NCI-H2196 treated with DMSO at 0.1 percent for 48 hours (cell line): ENCODE results near the gene UQCC2.

Source experiments
- DNase-seq: peaks from one replicate; lab custom pipeline; 2025; ENCODE audit not compliant: unreplicated experiment; lab: John Stamatoyannopoulos, UW

The UQCC2 gene

GRCh38 chr6:33711140-33712129 is at the start of gene UQCC2:
Gene UQCC2, minus strand, starts transcription at chr6:33711700. Its CDS starts 14 bp downstream, at chr6:33711686.
- peak; percentile 91 for DNase-seq

- DNase-seq: no peak
Observed at GRCh38 chr6:33759887-33760629, 48.6 kb upstream of the UQCC2 start.

GRCh38 chr6:33758815-33759216 is 47.3 kb upstream of the UQCC2 start:
- DNase-seq: no peak

GRCh38 chr6:33757906-33758305 is 46.4 kb upstream of the UQCC2 start:
- no peak for DNase-seq

- no peak for DNase-seq
Observed at GRCh38 chr6:33757113-33757512, 45.6 kb upstream of the UQCC2 start.

GRCh38 chr6:33756211-33756954 is 44.9 kb upstream of the UQCC2 start:
- DNase-seq: no peak

GRCh38 chr6:33755070-33755869 is 43.8 kb upstream of the UQCC2 start:
- DNase-seq: peak; percentile 45

- no peak for DNase-seq
Observed at GRCh38 chr6:33754222-33754621, 42.7 kb upstream of the UQCC2 start.

- DNase-seq: no peak
Observed at GRCh38 chr6:33752646-33753015, 41.1 kb upstream of the UQCC2 start.

GRCh38 chr6:33751771-33752645 is 40.5 kb upstream of the UQCC2 start:
- DNase-seq: peak; percentile 38

GRCh38 chr6:33750244-33750991 is 38.9 kb upstream of the UQCC2 start:
- DNase-seq: no peak

- no peak for DNase-seq
Observed at GRCh38 chr6:33749401-33749800, 37.9 kb upstream of the UQCC2 start.

GRCh38 chr6:33748841-33749240 is 37.3 kb upstream of the UQCC2 start:
- peak; percentile 17 for DNase-seq

- no peak for DNase-seq
Observed at GRCh38 chr6:33747823-33748222, 36.3 kb upstream of the UQCC2 start.

GRCh38 chr6:33746651-33747100 is 35.2 kb upstream of the UQCC2 start, which contains the start of gene IP6K3:
Gene IP6K3, minus strand, starts transcription at chr6:33746905. Its CDS starts 11,429 bp downstream, at chr6:33735476.
- no peak for DNase-seq

- DNase-seq: no peak
Observed at GRCh38 chr6:33746036-33746600, 34.6 kb upstream of the UQCC2 start.

- no peak for DNase-seq
Observed at GRCh38 chr6:33745548-33745947, 34.0 kb upstream of the UQCC2 start.

GRCh38 chr6:33744895-33745546 is 33.5 kb upstream of the UQCC2 start:
- peak; percentile 15 for DNase-seq
